ENCODE measurements around the gene CAPRIN1.

Gene CAPRIN1

DNA sequence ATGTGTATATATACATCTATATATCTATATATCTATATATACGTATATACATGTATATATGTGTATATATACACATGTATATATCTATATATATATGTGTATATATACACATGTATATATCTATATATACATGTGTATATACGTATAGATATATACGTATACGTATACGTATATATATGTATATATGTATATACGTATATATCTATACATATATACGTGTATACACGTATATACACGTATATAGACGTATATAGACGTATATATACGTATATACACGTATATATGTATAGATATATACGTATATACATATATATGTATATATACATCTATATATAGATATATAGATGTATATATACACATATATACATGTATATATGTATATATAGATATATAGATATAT lies 25.1 kb upstream of the CAPRIN1 start:
- TF ChIP-seq, protein P1, sequence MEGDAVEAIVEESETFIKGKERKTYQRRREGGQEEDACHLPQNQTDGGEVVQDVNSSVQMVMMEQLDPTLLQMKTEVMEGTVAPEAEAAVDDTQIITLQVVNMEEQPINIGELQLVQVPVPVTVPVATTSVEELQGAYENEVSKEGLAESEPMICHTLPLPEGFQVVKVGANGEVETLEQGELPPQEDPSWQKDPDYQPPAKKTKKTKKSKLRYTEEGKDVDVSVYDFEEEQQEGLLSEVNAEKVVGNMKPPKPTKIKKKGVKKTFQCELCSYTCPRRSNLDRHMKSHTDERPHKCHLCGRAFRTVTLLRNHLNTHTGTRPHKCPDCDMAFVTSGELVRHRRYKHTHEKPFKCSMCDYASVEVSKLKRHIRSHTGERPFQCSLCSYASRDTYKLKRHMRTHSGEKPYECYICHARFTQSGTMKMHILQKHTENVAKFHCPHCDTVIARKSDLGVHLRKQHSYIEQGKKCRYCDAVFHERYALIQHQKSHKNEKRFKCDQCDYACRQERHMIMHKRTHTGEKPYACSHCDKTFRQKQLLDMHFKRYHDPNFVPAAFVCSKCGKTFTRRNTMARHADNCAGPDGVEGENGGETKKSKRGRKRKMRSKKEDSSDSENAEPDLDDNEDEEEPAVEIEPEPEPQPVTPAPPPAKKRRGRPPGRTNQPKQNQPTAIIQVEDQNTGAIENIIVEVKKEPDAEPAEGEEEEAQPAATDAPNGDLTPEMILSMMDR (IDR thresholded peaks at IDR 0.05), result no peak

GRCh38 chr11:34027516-34028408 lies 23.8 kb upstream of the CAPRIN1 start:
- TF ChIP-seq, protein P1 (IDR thresholded peaks at IDR 0.05), result no peak

- TF ChIP-seq, protein P1 (IDR thresholded peaks at IDR 0.05), result no peak
Measured at GRCh38 chr11:34028425-34028824, 23.1 kb upstream of the CAPRIN1 start.

- TF ChIP-seq, protein P1 (IDR thresholded peaks at IDR 0.05), result no peak
Measured at GRCh38 chr11:34029176-34029575, 22.4 kb upstream of the CAPRIN1 start.

DNA sequence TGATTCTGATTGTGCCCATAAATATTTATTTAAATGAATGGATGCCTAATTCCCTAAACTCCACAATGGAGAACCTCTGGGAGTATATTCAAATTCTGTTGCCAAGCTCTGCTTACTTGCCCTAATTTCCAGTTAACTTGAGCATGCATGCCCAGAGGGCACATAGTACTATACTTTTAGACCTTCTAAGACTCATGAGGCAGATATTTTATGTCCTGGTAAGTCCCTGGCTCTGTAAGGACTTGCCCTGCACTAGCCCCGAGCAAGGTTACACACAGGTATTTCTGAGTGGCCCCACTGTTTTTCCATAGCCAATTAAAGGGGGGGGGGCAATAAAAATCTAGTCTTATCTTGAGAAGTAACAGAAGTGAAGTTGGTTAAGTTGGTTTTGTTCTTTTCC lies 21.1 kb upstream of the CAPRIN1 start:
- TF ChIP-seq, protein P1 (IDR thresholded peaks at IDR 0.05), result no peak

DNA sequence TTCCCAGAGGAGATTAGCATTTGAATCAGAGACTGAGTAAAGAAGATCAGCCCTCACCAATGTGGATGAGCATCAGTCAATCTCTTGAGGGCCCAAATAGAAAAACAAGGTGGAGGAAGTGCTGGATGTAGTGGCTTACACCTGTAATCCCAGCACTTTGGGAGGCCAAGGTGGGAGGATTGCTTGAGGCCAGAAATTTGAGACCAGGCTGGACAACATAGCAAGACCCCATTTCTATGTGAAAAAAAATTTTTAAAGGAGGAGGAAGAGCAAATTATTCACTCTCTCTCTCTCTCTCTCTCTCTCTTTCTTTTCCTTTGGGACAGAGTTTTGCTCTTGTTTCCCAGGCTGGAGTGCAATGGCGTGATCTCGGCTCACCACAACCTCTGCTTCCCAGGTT lies 18.1 kb upstream of the CAPRIN1 start:
- TF ChIP-seq, protein P1 (IDR thresholded peaks at IDR 0.05), result no peak

DNA sequence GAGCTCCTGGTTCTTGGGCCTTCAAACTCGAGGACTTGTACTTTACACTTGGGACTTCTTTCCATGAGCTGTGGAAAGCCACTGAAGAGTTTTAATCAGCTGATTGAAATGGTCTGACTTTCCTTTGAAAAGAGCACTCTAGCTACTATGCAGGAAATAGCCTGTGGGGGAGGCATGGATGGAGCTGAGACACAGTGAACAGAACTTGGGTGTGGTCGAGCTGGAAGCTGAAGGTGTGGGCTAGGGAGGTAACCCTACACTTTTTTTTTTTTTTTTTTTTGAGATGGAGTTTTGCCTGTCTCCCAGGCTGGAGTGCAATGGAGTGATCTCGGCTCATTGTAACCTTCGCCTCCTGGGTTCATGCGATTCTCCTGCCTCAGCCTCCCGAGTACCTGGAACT lies 17.5 kb upstream of the CAPRIN1 start:
- TF ChIP-seq, protein P1 (IDR thresholded peaks at IDR 0.05), result no peak

Data from LNCAP (cell line).